HG03097 (cell line): ENCODE results near the gene UGP2.
"Not testable (repeated sequence)": the region's sequence is repeated elsewhere in the genome, so short reads cannot be mapped to it uniquely, and the experiment has no call there.

Experiments
- ATAC-seq: cut with Tn5 transposase; IDR thresholded peaks from one replicate; pipeline ENCODE4 v1.9.1; 2021; ENCODE audit not compliant: unreplicated experiment, low FRiP score

UGP2 gene

GRCh38 chr2:63841254-63842022 is at the start of gene UGP2:
Gene UGP2, plus strand, starts transcription at chr2:63841896. Its CDS starts 290 bp downstream, at chr2:63842186.
- peak; percentile 61 for ATAC-seq

- ATAC-seq = no peak
Observed at GRCh38 chr2:63792530-63792929, 49.2 kb upstream of the UGP2 start.

GRCh38 chr2:63796366-63796765 is 45.3 kb upstream of the UGP2 start:
- no peak for ATAC-seq

GRCh38 chr2:63796796-63797195 is 44.9 kb upstream of the UGP2 start:
- no peak for ATAC-seq

- no peak for ATAC-seq
Observed at GRCh38 chr2:63801455-63801854, 40.2 kb upstream of the UGP2 start.

- ATAC-seq = no peak
Observed at GRCh38 chr2:63805412-63805811, 36.3 kb upstream of the UGP2 start.

- ATAC-seq = not testable (repeated sequence)
Observed at GRCh38 chr2:63808036-63808435, 33.7 kb upstream of the UGP2 start.

- not testable (repeated sequence) for ATAC-seq
Observed at GRCh38 chr2:63808911-63809310, 32.8 kb upstream of the UGP2 start.

- ATAC-seq = no peak
Observed at GRCh38 chr2:63811063-63811462, 30.6 kb upstream of the UGP2 start.

GRCh38 chr2:63811870-63812269 is 29.8 kb upstream of the UGP2 start:
- ATAC-seq = not testable (repeated sequence)

- ATAC-seq = no peak
Observed at GRCh38 chr2:63814114-63814513, 27.6 kb upstream of the UGP2 start.

GRCh38 chr2:63817382-63817781 is 24.3 kb upstream of the UGP2 start:
- no peak for ATAC-seq

GRCh38 chr2:63818271-63818670 is 23.4 kb upstream of the UGP2 start:
- ATAC-seq = no peak

- no peak for ATAC-seq
Observed at GRCh38 chr2:63819256-63819655, 22.4 kb upstream of the UGP2 start.

GRCh38 chr2:63819765-63820717 is 21.7 kb upstream of the UGP2 start:
- ATAC-seq = no peak

- ATAC-seq = no peak
Observed at GRCh38 chr2:63820969-63821368, 20.7 kb upstream of the UGP2 start.

GRCh38 chr2:63821396-63821795 is 20.3 kb upstream of the UGP2 start:
- no peak for ATAC-seq

- ATAC-seq = no peak
Observed at GRCh38 chr2:63822478-63822877, 19.2 kb upstream of the UGP2 start.

- no peak for ATAC-seq
Observed at GRCh38 chr2:63827749-63828148, 13.9 kb upstream of the UGP2 start.

GRCh38 chr2:63831176-63831575 is 10.5 kb upstream of the UGP2 start:
- no peak for ATAC-seq

GRCh38 chr2:63834401-63834800 is 7.3 kb upstream of the UGP2 start:
- no peak for ATAC-seq
